WTC11 (cell line): ENCODE measurements around the gene AGFG2. TPM values are rescaled to one million over a fixed set of nuclear protein-coding genes. Genes with fewer than 3 reads are reported as not detected.

ENCODE experiments used
- total RNA-seq: library from RNA; stranded (reverse); gene quantifications from 3 replicates; pipeline ENCODE4 v1.2.3, GENCODE V29; 2021

Gene AGFG2
- total RNA-seq, 1 experiment from 2014 or later: 6.4 TPM

Other genes with a start within 250 kb of the AGFG2 start
- not detected in 3 replicates for gene SPDYE3, start 231.5 kb upstream of the AGFG2 start, total RNA-seq
- gene PILRB, start 181.1 kb upstream of the AGFG2 start, total RNA-seq: 30.2 to 35.8 TPM (median 30.7 TPM) in 3 replicates
- 1.8 to 3.2 TPM (median 3.0 TPM) in 3 replicates for gene PILRA, start 165.7 kb upstream of the AGFG2 start, total RNA-seq
- gene ZCWPW1, start 110.5 kb upstream of the AGFG2 start, total RNA-seq: 1.4 to 1.5 TPM (median 1.4 TPM) in 3 replicates
- gene MEPCE, start 109.4 kb upstream of the AGFG2 start, total RNA-seq: 41.9 to 49.6 TPM (median 47.7 TPM) in 3 replicates
- gene PPP1R35, start 102.7 kb upstream of the AGFG2 start, total RNA-seq: 85.9 to 90.8 TPM (median 88.3 TPM) in 3 replicates
- gene SPACDR, start 74.9 kb upstream of the AGFG2 start, total RNA-seq: 0.33 to 0.48 TPM (median 0.39 TPM) in 3 replicates
- gene TSC22D4, start 60.0 kb upstream of the AGFG2 start, total RNA-seq: 27.5 to 34.5 TPM (median 29.7 TPM) in 3 replicates
- gene NYAP1, start 55.3 kb upstream of the AGFG2 start, total RNA-seq: 6.2 to 7.6 TPM (median 6.7 TPM) in 3 replicates
- 9.3 to 11.7 TPM (median 9.7 TPM) in 3 replicates for gene SAP25, start 34.7 kb downstream of the AGFG2 start, total RNA-seq
- 52.0 to 59.6 TPM (median 56.7 TPM) in 3 replicates for gene LRCH4, start 46.9 kb downstream of the AGFG2 start, total RNA-seq
- gene FBXO24, start 47.1 kb downstream of the AGFG2 start, total RNA-seq: 0.70 to 1.3 TPM (median 0.94 TPM) in 3 replicates
- gene PCOLCE, start 63.2 kb downstream of the AGFG2 start, total RNA-seq: 53.5 to 74.8 TPM (median 70.4 TPM) in 3 replicates
- gene MOSPD3, start 73.3 kb downstream of the AGFG2 start, total RNA-seq: 21.9 to 22.4 TPM (median 22.0 TPM) in 3 replicates
- gene TFR2, start 102.3 kb downstream of the AGFG2 start, total RNA-seq: 5.7 to 7.1 TPM (median 5.8 TPM) in 3 replicates
- 0.96 to 1.3 TPM (median 0.99 TPM) in 3 replicates for gene ACTL6B, start 117.2 kb downstream of the AGFG2 start, total RNA-seq
- gene GNB2, start 134.5 kb downstream of the AGFG2 start, total RNA-seq: 182 to 194 TPM (median 184 TPM) in 3 replicates
- gene GIGYF1, start 155.0 kb downstream of the AGFG2 start, total RNA-seq: 116 to 130 TPM (median 123 TPM) in 3 replicates
- 71.9 to 79.2 TPM (median 78.1 TPM) in 3 replicates for gene POP7, start 166.9 kb downstream of the AGFG2 start, total RNA-seq
- gene EPO, start 181.3 kb downstream of the AGFG2 start, total RNA-seq: 0.63 to 0.76 TPM (median 0.66 TPM) in 3 replicates
- gene ZAN, start 194.4 kb downstream of the AGFG2 start, total RNA-seq: 0.02 to 0.07 TPM (median 0.02 TPM) in 3 replicates